HG03196 (cell line): ENCODE results near the gene RAB6A.
"Not testable (repeated sequence)": the region's sequence is repeated elsewhere in the genome, so short reads cannot be mapped to it uniquely, and the experiment has no call there.

ENCODE experiments used
- ATAC-seq: cut with Tn5 transposase; IDR thresholded peaks from one replicate; pipeline ENCODE4 v1.9.1; 2021; ENCODE audit not compliant: unreplicated experiment

RAB6A gene

GRCh38 chr11:73729594-73730206 lies 31.2 kb downstream of the RAB6A start:
- ATAC-seq, result no peak

GRCh38 chr11:73728000-73728399 lies 32.9 kb downstream of the RAB6A start:
- no peak for ATAC-seq

- no peak for ATAC-seq
Observed at GRCh38 chr11:73726825-73727224, 34.0 kb downstream of the RAB6A start.

- ATAC-seq, result no peak
Observed at GRCh38 chr11:73717136-73717535, 43.7 kb downstream of the RAB6A start.

GRCh38 chr11:73716153-73717056 lies 44.5 kb downstream of the RAB6A start:
- ATAC-seq, result no peak

- ATAC-seq, result no peak
Observed at GRCh38 chr11:73715541-73715940, 45.3 kb downstream of the RAB6A start.

- no peak for ATAC-seq
Observed at GRCh38 chr11:73710964-73711363, 49.9 kb downstream of the RAB6A start.

- no peak for ATAC-seq
Observed at GRCh38 chr11:73705053-73705452, 55.8 kb downstream of the RAB6A start.

- ATAC-seq, result no peak
Observed at GRCh38 chr11:73693899-73694525, 66.9 kb downstream of the RAB6A start.

GRCh38 chr11:73680687-73681086 lies 80.2 kb downstream of the RAB6A start:
- no peak for ATAC-seq

- ATAC-seq, result not testable (repeated sequence)
Observed at GRCh38 chr11:73676552-73676951, 84.3 kb downstream of the RAB6A start.

GRCh38 chr11:73671701-73672100 lies 89.2 kb downstream of the RAB6A start:
- ATAC-seq, result no peak

GRCh38 chr11:73670808-73671207 lies 90.1 kb downstream of the RAB6A start:
- no peak for ATAC-seq

GRCh38 chr11:73667891-73668290 lies 93.0 kb downstream of the RAB6A start:
- ATAC-seq, result no peak

GRCh38 chr11:73664877-73665276 lies 96.0 kb downstream of the RAB6A start:
- no peak for ATAC-seq

- ATAC-seq, result no peak
Observed at GRCh38 chr11:73663604-73664495, 97.0 kb downstream of the RAB6A start.

GRCh38 chr11:73662445-73663157 lies 98.3 kb downstream of the RAB6A start:
- ATAC-seq, result no peak

- no peak for ATAC-seq
Observed at GRCh38 chr11:73661035-73661628, 99.7 kb downstream of the RAB6A start.

GRCh38 chr11:73660497-73661034 lies 100.3 kb downstream of the RAB6A start:
- ATAC-seq, result no peak

- no peak for ATAC-seq
Observed at GRCh38 chr11:73659961-73660360, 100.9 kb downstream of the RAB6A start.
